GM19463 (cell line): ENCODE results near the gene CIRBP.

Source experiments
- ATAC-seq: cut with Tn5 transposase; IDR thresholded peaks from one replicate; pipeline ENCODE4 v1.9.1; 2021; ENCODE audit warnings: mild to moderate bottlenecking, moderate library complexity; ENCODE audit not compliant: unreplicated experiment

The CIRBP gene

GRCh38 chr19:1266916-1267476, 2.1 kb upstream of the CIRBP start:
- peak; percentile 11 for ATAC-seq

DNA sequence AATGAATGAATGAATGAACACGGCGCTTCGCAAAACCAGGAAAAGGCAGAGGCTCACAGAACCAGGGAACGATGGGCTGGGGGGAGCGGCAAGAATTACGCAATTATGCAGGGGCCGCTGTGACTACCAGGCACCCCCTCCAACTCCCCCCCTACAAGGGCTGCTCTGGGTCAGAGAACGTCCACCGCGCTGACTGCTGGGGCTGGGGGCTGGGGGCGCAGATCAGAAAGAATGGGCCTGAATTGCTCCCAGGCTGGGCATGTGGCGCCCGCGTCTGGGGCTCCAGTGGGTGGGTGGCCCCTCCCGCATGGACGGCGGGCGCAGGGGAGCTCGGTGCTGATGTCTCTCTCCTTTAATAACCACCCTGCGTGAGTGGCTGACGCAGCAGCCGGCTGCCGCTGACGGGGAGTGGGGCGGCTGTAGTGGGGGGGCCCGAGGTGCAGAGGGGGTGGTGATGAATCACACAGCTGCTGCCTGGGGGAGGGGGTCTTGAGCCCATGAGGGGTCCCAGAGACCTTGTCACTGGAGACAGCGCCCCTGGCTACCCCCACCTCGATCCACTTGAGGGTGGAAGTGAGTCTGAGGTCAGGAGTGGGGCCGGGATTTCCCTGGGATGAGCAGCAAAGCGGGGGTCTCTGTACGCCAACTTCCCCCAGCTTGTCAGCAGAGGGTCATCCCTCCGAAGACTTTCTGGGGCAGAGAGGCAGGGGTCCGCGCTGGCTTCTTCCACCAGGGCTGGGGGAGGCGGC, 1.5 kb upstream of the CIRBP start:
- ATAC-seq = no peak

GRCh38 chr19:1268226-1269064, 687 bp upstream of the CIRBP start:
- ATAC-seq = no peak

DNA sequence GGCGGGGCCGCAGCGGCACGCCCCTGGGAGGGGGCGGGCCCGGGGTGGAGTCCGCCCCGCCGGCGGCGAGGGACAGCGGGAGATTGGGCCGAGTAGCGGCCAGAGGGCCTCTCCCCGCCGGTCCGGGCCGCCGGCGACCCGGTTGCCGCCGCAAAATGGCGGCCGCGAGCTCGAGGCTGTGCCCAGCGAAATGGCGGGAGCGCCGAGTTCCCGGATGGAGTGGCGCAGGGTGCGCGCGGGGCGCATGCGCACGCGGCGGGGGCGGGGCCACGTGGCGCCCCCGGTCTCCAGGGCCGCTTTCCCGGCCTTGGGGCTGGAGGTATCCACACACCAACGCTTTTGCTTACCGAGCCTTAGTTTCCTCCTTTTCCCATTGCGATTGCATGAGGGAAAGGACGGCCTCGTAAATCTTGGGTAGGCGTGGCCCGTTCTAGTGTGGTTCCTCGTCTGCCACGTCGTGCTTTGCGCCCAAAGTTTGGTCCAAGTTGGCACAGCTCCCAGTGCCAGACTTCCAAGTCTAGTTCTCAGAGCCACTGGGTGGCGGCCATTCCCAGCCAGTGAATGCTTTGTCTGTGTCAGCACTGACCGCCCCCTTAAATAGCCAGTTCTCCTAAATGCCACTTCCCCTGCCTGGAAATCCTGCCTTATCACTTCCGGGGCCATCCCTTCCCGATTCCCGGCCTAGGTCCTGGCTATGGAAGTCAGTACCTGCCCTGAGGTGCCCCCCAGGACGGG, 513 bp downstream of the CIRBP start:
- ATAC-seq = peak; percentile 22

- no peak for ATAC-seq
These were observed 1.2 kb downstream of the CIRBP start for GRCh38 chr19:1270213-1270853.

DNA sequence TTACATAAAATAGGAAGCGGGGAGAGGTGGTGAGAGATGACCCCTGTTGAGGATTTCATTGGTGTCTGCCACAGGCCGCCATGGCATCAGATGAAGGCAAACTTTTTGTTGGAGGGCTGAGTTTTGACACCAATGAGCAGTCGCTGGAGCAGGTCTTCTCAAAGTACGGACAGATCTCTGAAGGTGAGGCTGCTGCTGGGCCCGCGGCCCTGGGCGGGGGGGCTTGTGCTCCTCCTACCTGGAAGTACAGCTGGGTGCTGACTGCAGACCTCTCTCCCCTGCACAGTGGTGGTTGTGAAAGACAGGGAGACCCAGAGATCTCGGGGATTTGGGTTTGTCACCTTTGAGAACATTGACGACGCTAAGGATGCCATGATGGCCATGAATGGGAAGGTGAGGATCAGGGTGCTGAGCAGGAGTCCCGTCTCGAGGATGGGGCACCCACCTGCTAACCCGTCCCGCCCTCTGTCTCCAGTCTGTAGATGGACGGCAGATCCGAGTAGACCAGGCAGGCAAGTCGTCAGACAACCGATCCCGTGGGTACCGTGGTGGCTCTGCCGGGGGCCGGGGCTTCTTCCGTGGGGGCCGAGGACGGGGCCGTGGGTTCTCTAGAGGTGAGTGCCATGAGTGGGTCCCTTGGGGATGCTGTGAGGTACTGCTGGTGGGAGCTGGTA, 1.9 kb downstream of the CIRBP start:
- ATAC-seq = no peak

DNA sequence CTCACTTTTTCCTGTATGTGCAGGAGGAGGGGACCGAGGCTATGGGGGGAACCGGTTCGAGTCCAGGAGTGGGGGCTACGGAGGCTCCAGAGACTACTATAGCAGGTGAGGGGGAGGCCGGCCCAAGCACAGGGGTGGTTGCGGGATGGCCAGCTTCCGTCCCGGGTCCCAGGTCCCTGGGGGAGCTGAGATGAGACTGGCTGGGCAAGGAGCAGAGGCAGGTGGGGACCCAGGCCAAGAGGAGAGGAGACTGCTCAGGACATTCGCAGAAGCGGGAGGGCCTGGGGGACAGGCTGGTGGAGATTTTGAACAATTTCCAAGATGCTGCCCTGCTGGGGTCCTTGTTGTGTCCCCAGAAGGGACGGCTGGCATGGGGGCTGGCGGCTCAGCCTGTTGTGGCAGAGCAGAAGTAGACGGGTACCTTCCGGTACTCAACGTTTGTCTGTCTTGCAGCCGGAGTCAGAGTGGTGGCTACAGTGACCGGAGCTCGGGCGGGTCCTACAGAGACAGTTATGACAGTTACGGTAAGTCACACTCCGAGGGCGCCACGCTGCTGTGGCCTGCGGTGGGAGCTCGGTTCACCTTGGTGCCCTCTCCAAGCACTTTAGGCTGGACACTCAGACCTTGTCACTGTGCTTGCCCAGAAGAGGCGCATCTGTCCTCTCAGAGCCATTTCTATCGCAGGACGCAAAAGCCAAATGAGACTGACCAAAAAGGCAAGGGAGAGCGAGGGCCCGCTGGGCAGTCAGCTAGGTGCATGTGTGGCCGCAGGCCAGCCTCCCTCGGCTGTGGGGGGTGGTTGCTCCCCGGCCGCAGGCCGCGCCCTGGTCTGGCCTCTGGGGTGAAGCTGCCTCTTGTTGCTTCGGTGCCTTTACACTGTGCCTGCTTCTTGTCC, 2.6 kb downstream of the CIRBP start:
- ATAC-seq = no peak

GRCh38 chr19:1272423-1273262, 3.5 kb downstream of the CIRBP start:
- ATAC-seq = no peak

DNA sequence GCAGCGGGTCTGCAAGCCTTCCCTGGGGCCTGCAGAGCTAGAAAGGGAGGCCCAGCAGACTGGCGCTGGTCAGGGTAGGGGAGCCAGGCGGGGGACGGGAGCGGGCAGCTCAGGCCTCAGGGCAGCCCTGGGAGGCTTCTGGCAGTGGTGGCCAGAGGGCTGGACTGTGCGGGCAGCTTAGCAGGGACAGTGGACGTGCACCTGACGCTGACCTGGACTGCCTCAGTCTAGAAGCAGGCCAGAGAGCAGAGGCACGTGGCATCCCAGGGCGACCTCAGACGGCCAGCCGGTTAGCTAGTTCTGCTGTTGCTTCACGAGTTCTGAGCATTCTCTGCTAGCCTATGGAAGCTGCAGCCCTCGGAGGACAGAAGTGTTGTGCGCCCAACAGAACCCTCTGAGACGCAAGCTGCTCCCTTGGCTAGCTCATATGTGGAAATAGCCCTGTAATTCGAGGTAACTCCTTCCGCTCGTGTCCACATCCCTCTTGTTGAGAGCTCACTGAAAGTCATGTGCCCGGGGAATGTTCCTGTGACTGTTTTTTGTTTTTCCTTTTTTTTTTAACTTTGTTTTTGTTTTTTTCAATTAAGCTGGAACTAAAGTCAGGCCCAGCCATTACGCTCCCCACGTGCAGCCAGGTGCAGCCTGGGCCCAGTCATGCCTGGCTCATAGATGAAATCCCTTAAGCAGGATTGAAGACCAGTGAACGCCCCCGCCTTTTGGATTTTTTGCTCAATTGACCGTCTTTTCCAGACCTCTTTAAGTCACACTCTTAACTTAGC, 4.3 kb downstream of the CIRBP start:
- no peak for ATAC-seq

- ATAC-seq = no peak
These were observed 5.1 kb downstream of the CIRBP start for GRCh38 chr19:1274081-1274851.

DNA sequence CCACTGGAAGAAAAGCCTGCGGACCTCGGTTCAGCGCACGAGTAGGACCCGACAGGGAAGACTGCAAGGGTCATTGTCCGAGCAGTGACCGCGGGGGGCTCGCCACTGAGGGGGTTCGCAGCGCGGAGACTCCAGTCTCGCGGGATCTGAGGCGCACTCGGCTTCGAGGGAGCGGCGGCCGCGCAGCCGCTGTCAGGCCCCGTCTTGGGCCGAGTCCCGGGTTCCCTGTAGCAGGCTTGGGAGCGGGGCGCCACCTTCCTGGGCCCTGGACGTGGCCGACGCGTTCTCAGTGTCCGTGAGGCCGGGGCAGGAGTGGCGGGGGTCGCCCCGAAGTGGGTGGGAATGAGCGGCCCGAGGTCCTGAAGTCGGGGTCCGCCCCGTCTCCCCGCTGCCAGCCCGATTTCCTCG, 5.7 kb downstream of the CIRBP start:
- no peak for ATAC-seq

DNA sequence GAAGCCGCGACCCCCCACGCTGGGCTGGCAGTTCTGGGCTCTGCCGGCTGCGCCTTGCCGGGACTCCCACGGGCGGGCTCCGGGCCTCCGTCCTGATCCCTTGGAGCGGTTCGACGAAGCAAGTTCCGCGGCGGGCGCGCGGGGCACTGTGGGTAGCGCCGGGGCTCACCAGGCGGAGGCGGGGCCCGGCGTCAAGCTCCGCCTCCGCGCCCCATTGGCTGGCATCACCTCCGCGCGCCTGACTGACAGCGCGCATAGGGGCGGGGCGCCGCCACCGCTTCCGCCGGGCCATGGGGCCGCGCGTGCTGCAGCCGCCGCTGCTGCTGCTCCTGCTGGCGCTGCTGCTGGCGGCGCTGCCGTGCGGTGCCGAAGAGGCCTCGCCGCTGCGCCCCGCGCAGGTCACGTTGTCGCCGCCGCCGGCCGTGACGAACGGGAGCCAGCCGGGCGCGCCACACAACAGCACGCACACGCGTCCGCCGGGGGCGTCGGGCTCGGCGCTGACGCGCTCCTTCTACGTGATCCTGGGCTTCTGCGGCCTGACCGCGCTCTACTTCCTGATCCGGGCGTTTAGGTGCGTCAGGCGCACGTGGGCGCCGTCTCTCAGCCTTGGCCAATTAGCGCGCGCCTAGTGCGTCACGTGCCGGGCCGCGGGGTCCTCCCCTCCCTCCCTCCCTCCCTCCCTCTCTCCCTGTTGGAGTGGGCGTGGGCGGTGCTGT, 6.3 kb downstream of the CIRBP start, which contains the start of gene FAM174C:
TSS of gene FAM174C (plus strand) at position 271 of the 716 bp plus-strand sequence. CDS start at position 291, 20 bp downstream.
- ATAC-seq = peak; percentile 80

DNA sequence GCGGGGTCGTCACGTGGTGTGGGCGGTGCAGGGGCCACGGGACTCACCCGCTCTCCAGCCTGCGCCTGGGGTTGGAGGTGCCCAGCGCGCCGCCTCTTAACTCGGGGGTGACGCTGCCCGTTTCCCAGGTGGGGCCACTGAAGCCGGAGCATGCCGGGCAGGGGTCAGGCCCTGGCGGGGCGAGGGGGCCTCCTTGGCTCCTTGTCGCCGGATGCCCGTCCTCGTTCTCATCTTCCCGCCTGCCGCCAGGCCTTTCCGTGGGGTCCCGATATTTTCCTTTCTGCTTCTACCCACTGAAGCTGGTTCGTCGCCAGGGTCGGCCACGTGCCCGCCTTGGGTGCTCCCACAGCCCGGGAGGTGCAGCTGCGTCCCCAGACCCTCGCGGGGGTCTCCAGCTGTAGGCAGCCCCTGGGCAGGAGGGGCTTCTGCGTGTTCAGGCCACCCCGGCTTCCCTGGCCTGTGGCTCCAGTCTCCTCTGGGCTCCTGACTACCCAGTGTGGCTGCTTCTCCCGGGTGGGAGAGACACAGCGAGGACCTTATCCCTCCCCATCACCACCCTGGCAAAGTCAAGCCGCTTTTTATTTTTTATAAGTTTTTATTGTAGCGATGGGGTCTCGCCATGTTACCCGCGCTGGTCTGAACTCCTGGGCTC, 7.0 kb downstream of the CIRBP start:
- ATAC-seq = no peak

DNA sequence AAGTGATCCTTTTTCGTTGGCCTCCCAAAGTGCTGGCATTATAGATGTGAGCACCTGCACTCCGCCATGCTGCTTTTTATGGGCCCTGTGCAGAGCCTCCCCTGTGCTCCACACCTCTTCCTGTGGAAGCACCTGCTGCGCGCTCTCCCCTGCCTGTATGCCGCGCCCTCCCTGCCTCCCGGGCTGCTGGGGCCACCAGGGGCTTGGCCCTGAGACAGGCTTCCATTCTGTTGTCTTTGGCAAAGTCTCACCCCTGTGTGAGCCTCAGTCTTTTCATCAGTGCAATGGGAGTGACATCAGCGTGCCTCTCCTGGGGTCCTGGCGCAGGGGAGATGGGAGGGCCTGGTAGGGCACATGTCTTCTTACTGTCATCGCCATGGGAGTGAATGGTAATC, 7.5 kb downstream of the CIRBP start:
- ATAC-seq = no peak

DNA sequence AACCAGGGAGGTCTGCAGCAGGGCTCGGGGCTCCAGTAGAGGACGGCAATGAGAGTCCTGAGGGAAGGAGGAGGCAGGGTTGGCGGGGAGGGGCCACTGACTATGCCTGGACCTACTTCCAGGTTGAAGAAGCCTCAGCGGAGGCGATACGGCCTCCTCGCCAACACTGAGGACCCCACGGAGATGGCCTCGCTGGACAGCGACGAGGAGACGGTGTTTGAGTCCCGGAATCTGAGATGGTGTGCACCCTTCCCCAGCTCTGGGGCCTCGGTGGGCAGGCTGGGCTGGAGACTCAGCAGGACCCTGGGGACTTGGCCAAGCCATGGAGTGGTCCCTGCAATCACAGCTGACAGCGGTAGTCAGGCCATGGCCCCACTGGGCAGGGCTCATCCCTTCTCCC, 7.9 kb downstream of the CIRBP start:
- no peak for ATAC-seq
